ENCODE data around the gene SHC3.

The SHC3 gene

GRCh38 chr9:88996046-88996920 lies 182.3 kb downstream of the SHC3 start:
- no peak for DNase-seq

GRCh38 chr9:88995627-88996026 lies 183.0 kb downstream of the SHC3 start:
- no peak for DNase-seq

GRCh38 chr9:88995200-88995577 lies 183.4 kb downstream of the SHC3 start:
- no peak for DNase-seq

- no peak for DNase-seq
Measured at GRCh38 chr9:88994469-88995199, 184.0 kb downstream of the SHC3 start.

GRCh38 chr9:88993871-88994460 lies 184.7 kb downstream of the SHC3 start:
- DNase-seq = no peak

GRCh38 chr9:88993327-88993726 lies 185.3 kb downstream of the SHC3 start:
- no peak for DNase-seq

GRCh38 chr9:88992556-88992955 lies 186.1 kb downstream of the SHC3 start:
- DNase-seq = no peak

GRCh38 chr9:88991066-88992034 lies 187.3 kb downstream of the SHC3 start, which contains the start of gene S1PR3:
Gene S1PR3, plus strand, starts transcription at chr9:88991468. Its CDS starts 9,733 bp downstream, at chr9:89001201.
- DNase-seq = peak; percentile 12

- no peak for DNase-seq
Measured at GRCh38 chr9:88990729-88991065, 187.9 kb downstream of the SHC3 start.

GRCh38 chr9:88990041-88990728 lies 188.4 kb downstream of the SHC3 start:
- no peak for DNase-seq

- no peak for DNase-seq
Measured at GRCh38 chr9:88988796-88989641, 189.6 kb downstream of the SHC3 start.

- DNase-seq = no peak
Measured at GRCh38 chr9:88987661-88988060, 191.0 kb downstream of the SHC3 start.

- DNase-seq = no peak
Measured at GRCh38 chr9:88986776-88987175, 191.8 kb downstream of the SHC3 start.

- DNase-seq = no peak
Measured at GRCh38 chr9:88985616-88986015, 193.0 kb downstream of the SHC3 start.

- DNase-seq = no peak
Measured at GRCh38 chr9:88984543-88984883, 194.1 kb downstream of the SHC3 start.

- DNase-seq = no peak
Measured at GRCh38 chr9:88983865-88984542, 194.6 kb downstream of the SHC3 start.

- no peak for DNase-seq
Measured at GRCh38 chr9:88980740-88981203, 197.8 kb downstream of the SHC3 start.

GRCh38 chr9:88979791-88980190 lies 198.8 kb downstream of the SHC3 start:
- DNase-seq = no peak

GRCh38 chr9:88979021-88979420 lies 199.6 kb downstream of the SHC3 start:
- no peak for DNase-seq

- no peak for DNase-seq
Measured at GRCh38 chr9:88978034-88978433, 200.6 kb downstream of the SHC3 start.

- DNase-seq = no peak
Measured at GRCh38 chr9:88976890-88977257, 201.7 kb downstream of the SHC3 start.

Measured in NCI-H345 (cell line).